Lung (tissue), 12 donors: Measurements from ENCODE around the gene DLL1. TPM values are rescaled to one million over a fixed set of nuclear protein-coding genes. Genes with fewer than 3 reads are reported as not detected.

ENCODE experiments used
- ATAC-seq: fragments of 200-7000 bp; cut with Tn5 transposase; one replicate; pipeline ENCODE4 v1.9.1; 2020; ENCODE audit warnings: moderate number of reproducible peaks; ENCODE audit not compliant: insufficient read depth, low FRiP score
- DNase-seq, 3 donors: peaks; one replicate each; pipeline ENCODE4 v3.0.0-alpha.2; 2013 to 2017
- H3K27ac ChIP-seq, 2 donors: one replicate each; pipeline ENCODE4 v1.5.1; 2013; ENCODE audit warnings: mild to moderate bottlenecking in 2 of 2, moderate library complexity in 2 of 2, control low read depth in 1 of 2, inconsistent platforms in 1 of 2, low read depth in 1 of 2, low read length in 1 of 2
- H3K27me3 ChIP-seq, 3 donors: one replicate each; pipeline ENCODE4 v1.5.1; 2013; ENCODE audit warnings: low read length in 2 of 3; ENCODE audit not compliant: control insufficient read depth in 3 of 3, insufficient read depth in 3 of 3
- H3K36me3 ChIP-seq, 4 donors: one replicate each; pipeline ENCODE4 v1.5.1; 2013; ENCODE audit warnings: low read length in 4 of 4, mild to moderate bottlenecking in 1 of 4, moderate library complexity in 1 of 4; ENCODE audit not compliant: control insufficient read depth in 4 of 4, insufficient read depth in 4 of 4
- H3K4me1 ChIP-seq, 5 donors: one replicate each; pipeline ENCODE4 v1.5.1; 2013; ENCODE audit warnings: low read length in 5 of 5, mild to moderate bottlenecking in 2 of 5, moderate library complexity in 1 of 5; ENCODE audit not compliant: control insufficient read depth in 5 of 5, insufficient read depth in 5 of 5
- H3K4me3 ChIP-seq: one replicate; pipeline ENCODE4 v1.5.1; 2013; ENCODE audit warnings: mild to moderate bottlenecking, control low read depth, moderate library complexity
- H3K9ac ChIP-seq, 2 donors: one replicate each; pipeline ENCODE4 v1.5.1; 2013; ENCODE audit warnings: low read length in 2 of 2, control low read depth in 1 of 2; ENCODE audit not compliant: insufficient read depth in 1 of 2
- H3K9me3 ChIP-seq, 4 donors: one replicate each; pipeline ENCODE4 v1.5.1; 2013; ENCODE audit warnings: low read length in 3 of 4, mild to moderate bottlenecking in 1 of 4, moderate library complexity in 1 of 4; ENCODE audit not compliant: control insufficient read depth in 4 of 4, insufficient read depth in 3 of 4
- WGBS, 2 donors: extraction: QIAGEN DNeasy Blood & Tissue Kit; methylation state at CpG; one replicate each; pipeline ENCODE4 v1.1.7; 2013; 5-methylcytosine and 5-hydroxymethylcytosine counted together
- polyA plus RNA-seq, 2 donors: library from polyadenylated mRNA; stranded (reverse); fragments of 200-250 nt; gene quantifications; one replicate each; pipeline ENCODE4 v1.2.1, GENCODE V29; 2013
- total RNA-seq, 2 donors: library from RNA; depleted of rRNA in 1 of 2; stranded (reverse); fragments of >200 nt in 1 of 2; gene quantifications; one replicate each; pipeline ENCODE4 v1.2.1, GENCODE V29; 2014 to 2021
- TF ChIP-seq, protein P1 (sequence below): IDR thresholded peaks from 2 replicates; pipeline ENCODE4 v1.5.1; 2012; ENCODE audit warnings: mild to moderate bottlenecking; ENCODE audit errors: control extremely low read depth, extremely low read depth
- donor health status: control.
- donor health status: control.
- donor health status: Bipolar disorder and iron deficiency.
- donor health status: healthy.
- donor health status: DM: yes; HTN: yes; CAD: no.

The DLL1 gene
- total and polyA plus RNA-seq, 4 donors: 6.2 to 16.9 (median 13.2) TPM

- Histone ChIP-seq H3K27ac (no peak overlapping the region), H3K27me3 (no peaks in the 10 kb centered on the region), H3K4me3 (no peak overlapping the region), H3K9ac (no peak overlapping the region), H3K9me3 (no peaks in the 10 kb centered on the region), H3K4me1 (peaks cover 4 to 27% (median 7%) of the 10 kb centered on the region in 5 donors), H3K36me3 (peaks cover 0 to 2% (median under 1%) of the 10 kb centered on the region in 4 donors)
- ATAC-seq: no peak
- DNase-seq: no peak
- TF ChIP-seq, protein P1, sequence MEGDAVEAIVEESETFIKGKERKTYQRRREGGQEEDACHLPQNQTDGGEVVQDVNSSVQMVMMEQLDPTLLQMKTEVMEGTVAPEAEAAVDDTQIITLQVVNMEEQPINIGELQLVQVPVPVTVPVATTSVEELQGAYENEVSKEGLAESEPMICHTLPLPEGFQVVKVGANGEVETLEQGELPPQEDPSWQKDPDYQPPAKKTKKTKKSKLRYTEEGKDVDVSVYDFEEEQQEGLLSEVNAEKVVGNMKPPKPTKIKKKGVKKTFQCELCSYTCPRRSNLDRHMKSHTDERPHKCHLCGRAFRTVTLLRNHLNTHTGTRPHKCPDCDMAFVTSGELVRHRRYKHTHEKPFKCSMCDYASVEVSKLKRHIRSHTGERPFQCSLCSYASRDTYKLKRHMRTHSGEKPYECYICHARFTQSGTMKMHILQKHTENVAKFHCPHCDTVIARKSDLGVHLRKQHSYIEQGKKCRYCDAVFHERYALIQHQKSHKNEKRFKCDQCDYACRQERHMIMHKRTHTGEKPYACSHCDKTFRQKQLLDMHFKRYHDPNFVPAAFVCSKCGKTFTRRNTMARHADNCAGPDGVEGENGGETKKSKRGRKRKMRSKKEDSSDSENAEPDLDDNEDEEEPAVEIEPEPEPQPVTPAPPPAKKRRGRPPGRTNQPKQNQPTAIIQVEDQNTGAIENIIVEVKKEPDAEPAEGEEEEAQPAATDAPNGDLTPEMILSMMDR: no peak
- WGBS, 2 donors: 95 to 98% methylated on average over 2 of the region's 2 CpGs
Measured at GRCh38 chr6:170312876-170313275, 22.0 kb upstream of the DLL1 start.

GRCh38 chr6:170311696-170312095, 20.8 kb upstream of the DLL1 start:
- H3K4me1 ChIP-seq: peaks cover 11 to 29% (median 15%) of the 10 kb centered on the region in 5 donors
- H3K9me3 ChIP-seq: no peaks in the 10 kb centered on the region
- 90% methylated on average over 5 of the region's 5 CpGs for WGBS, 2 donors
- no peak overlapping the region for H3K9ac ChIP-seq
- no peak overlapping the region for H3K27ac ChIP-seq
- ATAC-seq (no peak), DNase-seq (no peak)
- H3K27me3 ChIP-seq: no peaks in the 10 kb centered on the region
- no peak overlapping the region for H3K4me3 ChIP-seq
- peaks cover 0 to 6% (median 0%) of the 10 kb centered on the region in 4 donors for H3K36me3 ChIP-seq
- TF ChIP-seq, protein P1: no peak

DNA sequence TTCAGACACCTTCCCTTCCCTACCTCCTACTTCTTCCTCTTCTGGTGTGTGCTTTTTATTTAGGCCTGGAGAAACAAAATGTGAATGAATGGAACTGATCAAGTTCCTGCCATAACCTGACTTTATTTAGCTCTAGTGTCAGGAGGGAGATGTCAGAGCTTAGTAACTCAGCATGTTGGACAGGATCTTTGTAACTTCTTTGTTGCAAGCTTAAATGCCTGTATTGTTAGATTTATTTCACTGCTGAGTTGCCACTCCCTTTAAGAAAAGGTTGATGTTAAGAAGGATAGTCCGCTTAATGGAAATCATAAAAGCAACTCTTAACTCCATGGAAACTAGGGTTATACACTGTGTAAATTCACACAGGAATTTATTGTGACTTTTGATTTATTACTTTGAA, 17.9 kb upstream of the DLL1 start:
- H3K4me3 ChIP-seq: no peak overlapping the region
- no peaks in the 10 kb centered on the region for H3K9me3 ChIP-seq
- H3K9ac ChIP-seq: no peak overlapping the region
- H3K36me3 ChIP-seq: peaks cover 0 to 8% (median 0%) of the 10 kb centered on the region in 4 donors
- peaks cover 12 to 31% (median 19%) of the 10 kb centered on the region in 5 donors for H3K4me1 ChIP-seq
- no peak overlapping the region for H3K27ac ChIP-seq
- ATAC-seq (no peak), DNase-seq (no peak)
- WGBS, 2 donors: 93 to 98% methylated on average over 1 of the region's 1 CpG
- TF ChIP-seq, protein P1: no peak
- H3K27me3 ChIP-seq: no peaks in the 10 kb centered on the region

DNA sequence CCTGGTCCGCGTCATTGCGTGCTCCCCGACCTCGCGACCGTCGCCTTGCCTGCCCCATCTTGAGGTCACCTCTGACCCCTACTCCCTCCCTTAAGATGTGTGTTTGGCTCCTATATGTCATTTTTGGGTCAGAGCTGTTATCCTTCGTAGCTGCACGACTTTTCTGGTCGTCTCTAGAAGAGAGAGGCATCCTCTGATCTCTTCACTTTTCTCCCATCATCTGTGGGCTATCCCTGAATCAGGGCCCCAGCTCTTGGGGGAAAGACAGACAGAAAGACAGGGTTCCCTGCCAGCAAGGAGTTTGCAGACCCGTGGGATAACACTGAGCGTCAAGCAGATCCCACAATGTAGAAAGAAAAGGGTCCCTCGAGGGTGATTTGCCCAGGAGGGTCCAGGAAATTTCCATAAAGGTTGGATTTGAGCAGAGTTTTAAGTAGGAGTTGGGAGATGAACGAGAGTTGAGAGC, 16.2 kb upstream of the DLL1 start:
- H3K9ac ChIP-seq: peak overlapping the region; percentile 92 to 96
- peak overlapping the region; percentile 91 for H3K4me3 ChIP-seq
- no peaks in the 10 kb centered on the region for H3K9me3 ChIP-seq
- ATAC-seq: no peak
- H3K36me3 ChIP-seq: peaks cover 0 to 8% (median 0%) of the 10 kb centered on the region in 4 donors
- no peak for DNase-seq
- peak overlapping the region; percentile 92 to 96 for H3K27ac ChIP-seq
- TF ChIP-seq, protein P1: no peak
- 7 to 9% methylated on average over 15 of the region's 15 CpGs for WGBS, 2 donors
- no peaks in the 10 kb centered on the region for H3K27me3 ChIP-seq
- peaks cover 12 to 31% (median 19%) of the 10 kb centered on the region in 5 donors for H3K4me1 ChIP-seq
